RWPE1 (cell line): ENCODE data around the gene SRSF7.
A peak's percentile ranks its signal among the peaks of the same experiment; 100 is the strongest.
"Not testable (repeated sequence)": the region's sequence is repeated elsewhere in the genome, so short reads cannot be mapped to it uniquely, and the experiment has no call there.

Source experiments
- CTCF ChIA-PET: fragments of 350-600 bp; sonication (Branson Sonifier 250); formaldehyde crosslinking; extraction: SDS; loops from one replicate; lab custom pipeline; 2021; lab: Yijun Ruan, JAX
- POLR2A ChIA-PET: fragments of 400-600 bp; formaldehyde crosslinking; extraction: SDS; loops from one replicate; lab custom pipeline; 2020; ENCODE audit warnings: antibody characterized with exemption; ENCODE audit not compliant: low non-redundant PET; lab: Yijun Ruan, JAX
- DNase-seq: peaks from one replicate; pipeline ENCODE4 v3.0.0; 2012; ENCODE audit warnings: low spot score
- H3K27ac ChIP-seq: fragments of 450-650 bp; 2 replicates; pipeline ENCODE4 v1.5.1; 2017
- TF ChIP-seq, protein P1 (sequence below): fragments of 450-650 bp; conservative IDR thresholded peaks from 2 replicates; pipeline ENCODE4 v1.5.1; 2017; ENCODE audit warnings: low read depth, mild to moderate bottlenecking

SRSF7 gene

DNA sequence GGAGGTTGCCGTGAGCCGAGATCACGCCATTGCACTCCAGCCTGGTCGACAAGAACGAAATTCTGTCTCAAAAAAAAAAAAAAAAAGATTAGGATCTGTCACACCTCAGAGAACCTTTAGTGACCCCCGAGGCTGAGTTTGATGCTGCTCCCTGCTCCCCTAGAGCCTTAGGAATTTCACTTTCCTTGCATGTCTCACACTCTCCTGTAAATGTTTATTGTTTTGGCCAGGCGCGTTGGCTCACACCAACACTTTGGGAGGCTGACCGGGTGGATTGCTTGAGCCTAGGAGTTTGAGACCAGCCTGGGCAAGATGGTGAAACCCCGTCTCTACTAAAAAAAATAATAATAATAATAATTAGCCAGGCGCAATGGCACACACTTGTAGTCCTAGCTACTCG is 31.5 kb downstream of the SRSF7 start:
- TF ChIP-seq, protein P1, sequence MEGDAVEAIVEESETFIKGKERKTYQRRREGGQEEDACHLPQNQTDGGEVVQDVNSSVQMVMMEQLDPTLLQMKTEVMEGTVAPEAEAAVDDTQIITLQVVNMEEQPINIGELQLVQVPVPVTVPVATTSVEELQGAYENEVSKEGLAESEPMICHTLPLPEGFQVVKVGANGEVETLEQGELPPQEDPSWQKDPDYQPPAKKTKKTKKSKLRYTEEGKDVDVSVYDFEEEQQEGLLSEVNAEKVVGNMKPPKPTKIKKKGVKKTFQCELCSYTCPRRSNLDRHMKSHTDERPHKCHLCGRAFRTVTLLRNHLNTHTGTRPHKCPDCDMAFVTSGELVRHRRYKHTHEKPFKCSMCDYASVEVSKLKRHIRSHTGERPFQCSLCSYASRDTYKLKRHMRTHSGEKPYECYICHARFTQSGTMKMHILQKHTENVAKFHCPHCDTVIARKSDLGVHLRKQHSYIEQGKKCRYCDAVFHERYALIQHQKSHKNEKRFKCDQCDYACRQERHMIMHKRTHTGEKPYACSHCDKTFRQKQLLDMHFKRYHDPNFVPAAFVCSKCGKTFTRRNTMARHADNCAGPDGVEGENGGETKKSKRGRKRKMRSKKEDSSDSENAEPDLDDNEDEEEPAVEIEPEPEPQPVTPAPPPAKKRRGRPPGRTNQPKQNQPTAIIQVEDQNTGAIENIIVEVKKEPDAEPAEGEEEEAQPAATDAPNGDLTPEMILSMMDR: no peak
- CTCF ChIA-PET: no interaction called here
- peak overlapping the region; percentile 80 for H3K27ac ChIP-seq
- DNase-seq: no peak
- POLR2A ChIA-PET: no interaction called here

DNA sequence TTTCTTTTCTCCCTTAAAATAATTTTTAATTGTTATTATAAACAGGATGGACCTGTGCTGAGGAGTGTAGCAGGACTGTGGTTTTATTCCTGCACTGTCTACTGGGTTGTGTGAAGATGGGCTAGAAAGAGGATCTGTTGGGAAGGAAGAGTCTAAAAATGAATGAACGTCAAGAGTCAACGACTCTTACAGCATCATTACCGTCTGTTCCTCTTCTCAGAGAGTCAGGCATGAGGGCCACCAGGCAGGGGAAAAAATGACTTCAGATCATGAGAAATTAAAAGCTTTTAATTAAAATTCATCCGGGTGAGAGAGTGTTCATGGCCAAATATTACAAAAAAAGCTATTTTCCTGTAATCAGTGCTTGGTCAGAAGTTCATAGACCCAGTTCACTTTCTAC is 32.6 kb downstream of the SRSF7 start:
- TF ChIP-seq, protein P1: no peak
- no peak overlapping the region for H3K27ac ChIP-seq
- ChIA-PET CTCF (interaction anchor here (0.7 kb wide), 1 partner anchor 256 kb away, joined by 4 read pairs; no protein-coding TSS in a partner anchor), POLR2A (no interaction called here)
- no peak for DNase-seq

DNA sequence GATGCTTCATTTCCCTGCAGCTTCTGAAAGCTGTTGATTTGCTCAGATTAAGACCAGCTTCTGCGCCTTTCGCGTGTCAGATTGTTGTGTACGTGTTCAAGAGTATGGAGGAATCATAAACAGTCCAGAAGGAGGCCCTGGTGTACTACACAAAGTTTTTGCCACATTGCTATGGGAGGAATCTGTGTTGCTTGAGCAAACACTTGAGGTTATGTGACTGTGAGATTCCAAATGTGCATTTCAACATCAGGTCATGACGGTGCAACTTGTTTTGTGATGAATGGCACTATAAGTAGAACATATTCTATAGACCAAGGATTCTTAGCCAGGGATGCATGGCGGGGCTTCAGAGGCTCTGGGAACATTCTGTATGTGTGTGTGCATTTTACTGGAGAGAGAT is 35.0 kb downstream of the SRSF7 start:
- POLR2A ChIA-PET: no interaction called here
- no peak overlapping the region for H3K27ac ChIP-seq
- CTCF ChIA-PET: interaction anchor here (0.6 kb wide), 1 partner anchor 608 kb away, joined by 5 read pairs; no protein-coding TSS in a partner anchor
- TF ChIP-seq, protein P1: no peak
- DNase-seq: no peak

DNA sequence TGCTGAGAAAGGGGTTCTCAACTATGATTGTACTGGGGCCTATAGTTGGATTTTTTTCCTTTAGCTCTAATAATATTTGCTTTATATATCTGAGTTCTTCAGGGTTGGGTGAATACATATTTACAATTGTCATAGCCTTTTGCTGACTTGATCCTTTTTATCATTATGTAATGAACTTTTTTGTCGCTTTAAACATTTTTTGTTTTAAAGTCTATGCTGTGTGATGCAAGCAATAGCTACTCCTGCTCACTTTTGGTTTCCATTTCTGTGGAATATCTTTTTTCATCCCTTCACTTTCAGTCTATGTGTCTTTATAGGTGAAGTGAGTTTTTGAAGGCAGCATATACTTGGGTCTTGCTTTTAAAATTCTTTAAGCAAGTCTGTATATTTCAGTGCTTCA is 36.2 kb downstream of the SRSF7 start:
- CTCF ChIA-PET: interaction anchor here (0.6 kb wide), 1 partner anchor 74 kb away, joined by 6 read pairs; no protein-coding TSS in a partner anchor
- POLR2A ChIA-PET, H3K27ac ChIP-seq, DNase-seq: not testable (repeated sequence)

DNA sequence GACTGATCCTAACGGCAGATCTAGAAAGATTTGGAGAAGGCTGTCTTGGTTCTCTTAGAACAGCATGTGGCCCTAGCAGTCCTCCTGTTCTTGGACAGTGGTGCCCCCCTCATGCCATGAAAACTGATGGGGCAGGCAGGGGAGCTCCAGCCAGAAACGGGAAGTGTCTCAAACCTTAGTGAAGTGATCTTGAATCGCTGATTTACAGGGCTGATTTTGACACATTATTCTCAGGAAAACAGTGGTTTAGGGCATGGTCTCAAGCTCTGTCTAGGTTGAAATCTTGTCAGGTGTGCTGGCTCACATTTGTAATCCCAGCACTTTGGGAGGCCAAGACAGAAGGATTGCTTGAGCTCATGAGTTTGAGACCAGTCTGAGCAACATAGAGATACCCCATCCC is 37.8 kb downstream of the SRSF7 start:
- H3K27ac ChIP-seq: no peak overlapping the region
- POLR2A ChIA-PET: no interaction called here
- TF ChIP-seq, protein P1: no peak
- CTCF ChIA-PET: interaction anchor here (0.7 kb wide), 1 partner anchor 26 kb away, joined by 3 read pairs; no protein-coding TSS in a partner anchor
- no peak for DNase-seq

DNA sequence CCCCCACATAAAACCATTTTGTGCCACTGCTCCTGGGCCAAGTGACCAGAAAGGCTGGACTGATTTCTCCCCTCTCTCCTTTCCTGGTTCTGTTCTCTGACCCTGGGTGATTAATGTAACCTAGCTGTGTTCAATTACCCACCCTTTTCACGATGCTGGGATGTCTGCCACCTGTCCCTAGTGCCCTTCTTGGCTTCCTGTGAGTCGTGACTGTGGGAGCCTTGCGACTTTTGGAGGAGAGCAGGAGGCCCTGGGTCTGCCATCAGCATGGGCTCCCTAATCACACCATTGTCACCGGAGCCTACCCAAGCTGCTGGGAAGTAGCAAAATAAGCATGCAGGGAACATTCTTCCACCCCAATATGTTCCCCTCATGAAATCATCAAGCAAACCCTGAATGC is 38.3 kb downstream of the SRSF7 start:
- no peak for DNase-seq
- ChIA-PET POLR2A (no interaction called here), CTCF (no interaction called here)
- no peak overlapping the region for H3K27ac ChIP-seq
- TF ChIP-seq, protein P1: no peak

DNA sequence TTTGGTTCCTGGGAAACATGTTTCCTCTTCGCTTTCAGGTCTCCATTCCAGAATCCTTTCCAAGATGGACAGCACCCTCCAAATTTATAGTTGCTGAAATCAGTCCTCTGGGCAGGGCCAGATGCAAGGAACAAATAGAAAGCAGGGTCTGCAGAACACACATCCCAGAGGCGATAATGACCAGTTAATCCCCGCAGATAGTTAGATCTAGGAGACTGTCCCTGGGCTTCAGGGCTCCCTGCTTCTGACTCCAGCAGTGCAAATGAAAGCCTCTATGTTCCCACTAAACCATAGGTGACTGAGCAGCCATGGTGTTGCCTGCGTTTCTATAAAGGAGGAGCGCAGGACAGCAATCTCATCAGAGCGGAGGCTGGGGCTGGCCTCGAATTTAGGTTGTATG is 38.7 kb downstream of the SRSF7 start:
- POLR2A ChIA-PET: no interaction called here
- H3K27ac ChIP-seq: no peak overlapping the region
- TF ChIP-seq, protein P1: no peak
- no peak for DNase-seq
- CTCF ChIA-PET: no interaction called here
